GM23338 (cell line): ENCODE results near the gene BCCIP.

ENCODE experiments used
- CREB1 ChIP-seq: fragments of 250-450 bp; sonication (Bioruptor Pico); IDR thresholded peaks from 2 replicates; pipeline ENCODE4 v1.5.0; 2020; ENCODE audit warnings: low read depth, mild to moderate bottlenecking, moderate library complexity
- EZH2 ChIP-seq: fragments of 200-600 bp; sonication (generic); IDR thresholded peaks from one replicate; pipeline ENCODE4 v1.8.0; 2017; ENCODE audit warnings: antibody characterized with exemption, mild to moderate bottlenecking, low read depth; ENCODE audit not compliant: unreplicated experiment
- EZH2phosphoT487 ChIP-seq: fragments of 200-600 bp; sonication (generic); IDR thresholded peaks from one replicate; pipeline ENCODE4 v1.8.1; 2018; ENCODE audit warnings: antibody characterized with exemption; ENCODE audit not compliant: unreplicated experiment
- NANOG ChIP-seq: IDR thresholded peaks from 2 replicates; pipeline ENCODE4 v1.6.1; 2016; ENCODE audit warnings: antibody characterized with exemption, borderline replicate concordance
- POLR2AphosphoS5 ChIP-seq: IDR thresholded peaks from 2 replicates; pipeline ENCODE4 v1.6.1; 2016; ENCODE audit warnings: antibody characterized with exemption, low read depth
- ZNF331 ChIP-seq: fragments of 250-450 bp; sonication (Bioruptor Pico); IDR thresholded peaks from 2 replicates; pipeline ENCODE4 v1.5.0; 2020; ENCODE audit warnings: low read depth, mild to moderate bottlenecking, moderate library complexity
- TF ChIP-seq, protein P1 (sequence below), 2 experiments: fragments of 200-600 bp in 1 of 2; sonication (generic) in 1 of 2; conservative IDR thresholded peaks; 2 replicates each; pipeline versions ENCODE4 v1.5.1 to v1.6.1; 2016 to 2017; ENCODE audit warnings: antibody characterized with exemption in 2 of 2, low read depth in 2 of 2, mild to moderate bottlenecking in 2 of 2, moderate library complexity in 1 of 2
- TF ChIP-seq, protein P2 (sequence below): IDR thresholded peaks from one replicate; pipeline ENCODE4 v1.6.1; 2018; ENCODE audit warnings: antibody characterized with exemption; ENCODE audit not compliant: unreplicated experiment
- TF ChIP-seq, protein P3 (sequence below): IDR thresholded peaks from 2 replicates; pipeline ENCODE4 v1.6.1; 2016; ENCODE audit warnings: antibody characterized with exemption

DNA sequence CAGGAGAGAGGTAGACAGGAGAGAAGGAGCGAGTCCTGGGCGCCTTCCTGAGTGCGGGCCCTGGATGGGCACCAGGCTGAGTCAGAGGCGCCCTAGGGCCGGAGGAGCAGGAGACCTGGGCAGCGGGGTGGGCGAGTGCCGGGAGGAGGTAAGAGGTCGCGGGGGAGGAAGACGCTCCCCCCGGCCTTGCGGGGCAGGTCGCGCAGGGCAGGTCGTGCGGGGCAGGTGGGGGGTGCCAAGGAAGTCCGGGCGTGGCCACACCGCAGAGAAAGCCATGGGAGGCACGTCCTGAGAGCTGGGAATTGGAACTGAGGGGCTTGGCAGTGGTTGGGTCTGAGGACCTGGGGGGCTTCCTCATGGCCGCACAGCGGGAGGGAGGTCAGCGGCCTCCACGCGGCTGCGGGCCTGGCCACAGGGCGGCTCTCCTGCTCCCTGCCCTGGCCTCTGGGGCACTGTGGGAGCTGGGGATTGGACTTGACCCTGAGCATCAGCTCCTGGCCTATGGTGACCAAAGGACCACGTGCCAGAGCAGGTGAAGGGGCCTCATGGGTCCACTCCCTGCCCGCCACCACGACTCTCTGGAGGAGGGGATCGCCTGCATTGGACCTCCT lies 48.7 kb upstream of the BCCIP start:
- no peak for TF ChIP-seq EZH2phosphoT487
- TF ChIP-seq, protein P1, sequence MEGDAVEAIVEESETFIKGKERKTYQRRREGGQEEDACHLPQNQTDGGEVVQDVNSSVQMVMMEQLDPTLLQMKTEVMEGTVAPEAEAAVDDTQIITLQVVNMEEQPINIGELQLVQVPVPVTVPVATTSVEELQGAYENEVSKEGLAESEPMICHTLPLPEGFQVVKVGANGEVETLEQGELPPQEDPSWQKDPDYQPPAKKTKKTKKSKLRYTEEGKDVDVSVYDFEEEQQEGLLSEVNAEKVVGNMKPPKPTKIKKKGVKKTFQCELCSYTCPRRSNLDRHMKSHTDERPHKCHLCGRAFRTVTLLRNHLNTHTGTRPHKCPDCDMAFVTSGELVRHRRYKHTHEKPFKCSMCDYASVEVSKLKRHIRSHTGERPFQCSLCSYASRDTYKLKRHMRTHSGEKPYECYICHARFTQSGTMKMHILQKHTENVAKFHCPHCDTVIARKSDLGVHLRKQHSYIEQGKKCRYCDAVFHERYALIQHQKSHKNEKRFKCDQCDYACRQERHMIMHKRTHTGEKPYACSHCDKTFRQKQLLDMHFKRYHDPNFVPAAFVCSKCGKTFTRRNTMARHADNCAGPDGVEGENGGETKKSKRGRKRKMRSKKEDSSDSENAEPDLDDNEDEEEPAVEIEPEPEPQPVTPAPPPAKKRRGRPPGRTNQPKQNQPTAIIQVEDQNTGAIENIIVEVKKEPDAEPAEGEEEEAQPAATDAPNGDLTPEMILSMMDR (conservative IDR thresholded peaks at IDR 0.05; ENCODE audit: low read depth in 2 of 2): no peak
- TF ChIP-seq POLR2AphosphoS5: no peak
- no peak for TF ChIP-seq NANOG
- TF ChIP-seq, protein P2, sequence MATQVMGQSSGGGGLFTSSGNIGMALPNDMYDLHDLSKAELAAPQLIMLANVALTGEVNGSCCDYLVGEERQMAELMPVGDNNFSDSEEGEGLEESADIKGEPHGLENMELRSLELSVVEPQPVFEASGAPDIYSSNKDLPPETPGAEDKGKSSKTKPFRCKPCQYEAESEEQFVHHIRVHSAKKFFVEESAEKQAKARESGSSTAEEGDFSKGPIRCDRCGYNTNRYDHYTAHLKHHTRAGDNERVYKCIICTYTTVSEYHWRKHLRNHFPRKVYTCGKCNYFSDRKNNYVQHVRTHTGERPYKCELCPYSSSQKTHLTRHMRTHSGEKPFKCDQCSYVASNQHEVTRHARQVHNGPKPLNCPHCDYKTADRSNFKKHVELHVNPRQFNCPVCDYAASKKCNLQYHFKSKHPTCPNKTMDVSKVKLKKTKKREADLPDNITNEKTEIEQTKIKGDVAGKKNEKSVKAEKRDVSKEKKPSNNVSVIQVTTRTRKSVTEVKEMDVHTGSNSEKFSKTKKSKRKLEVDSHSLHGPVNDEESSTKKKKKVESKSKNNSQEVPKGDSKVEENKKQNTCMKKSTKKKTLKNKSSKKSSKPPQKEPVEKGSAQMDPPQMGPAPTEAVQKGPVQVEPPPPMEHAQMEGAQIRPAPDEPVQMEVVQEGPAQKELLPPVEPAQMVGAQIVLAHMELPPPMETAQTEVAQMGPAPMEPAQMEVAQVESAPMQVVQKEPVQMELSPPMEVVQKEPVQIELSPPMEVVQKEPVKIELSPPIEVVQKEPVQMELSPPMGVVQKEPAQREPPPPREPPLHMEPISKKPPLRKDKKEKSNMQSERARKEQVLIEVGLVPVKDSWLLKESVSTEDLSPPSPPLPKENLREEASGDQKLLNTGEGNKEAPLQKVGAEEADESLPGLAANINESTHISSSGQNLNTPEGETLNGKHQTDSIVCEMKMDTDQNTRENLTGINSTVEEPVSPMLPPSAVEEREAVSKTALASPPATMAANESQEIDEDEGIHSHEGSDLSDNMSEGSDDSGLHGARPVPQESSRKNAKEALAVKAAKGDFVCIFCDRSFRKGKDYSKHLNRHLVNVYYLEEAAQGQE: no peak
- no peak for TF ChIP-seq EZH2
- no peak for TF ChIP-seq CREB1 (CRISPR knock-in tag)
- no peak for TF ChIP-seq ZNF331 (CRISPR knock-in tag)
- TF ChIP-seq, protein P3, sequence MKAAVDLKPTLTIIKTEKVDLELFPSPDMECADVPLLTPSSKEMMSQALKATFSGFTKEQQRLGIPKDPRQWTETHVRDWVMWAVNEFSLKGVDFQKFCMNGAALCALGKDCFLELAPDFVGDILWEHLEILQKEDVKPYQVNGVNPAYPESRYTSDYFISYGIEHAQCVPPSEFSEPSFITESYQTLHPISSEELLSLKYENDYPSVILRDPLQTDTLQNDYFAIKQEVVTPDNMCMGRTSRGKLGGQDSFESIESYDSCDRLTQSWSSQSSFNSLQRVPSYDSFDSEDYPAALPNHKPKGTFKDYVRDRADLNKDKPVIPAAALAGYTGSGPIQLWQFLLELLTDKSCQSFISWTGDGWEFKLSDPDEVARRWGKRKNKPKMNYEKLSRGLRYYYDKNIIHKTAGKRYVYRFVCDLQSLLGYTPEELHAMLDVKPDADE: no peak
